A549 treated with Hydrocortisone at 1 μM for 4 hours (cell line): ENCODE results near the gene DYNC1I1. TPM values are rescaled to one million over a fixed set of nuclear protein-coding genes. Genes with fewer than 3 reads are reported as not detected.

Source experiments
- total RNA-seq: library from RNA; stranded (reverse); fragments of 200-300 nt; extraction: Qiagen RNA extraction; gene quantifications from 5 replicates; pipeline ENCODE4 v1.2.3, GENCODE V29; 2022

DYNC1I1 gene
- 0.06 to 0.32 TPM (median 0.21 TPM) in 4 of 5 replicates, not detected in the other for total RNA-seq

DNA sequence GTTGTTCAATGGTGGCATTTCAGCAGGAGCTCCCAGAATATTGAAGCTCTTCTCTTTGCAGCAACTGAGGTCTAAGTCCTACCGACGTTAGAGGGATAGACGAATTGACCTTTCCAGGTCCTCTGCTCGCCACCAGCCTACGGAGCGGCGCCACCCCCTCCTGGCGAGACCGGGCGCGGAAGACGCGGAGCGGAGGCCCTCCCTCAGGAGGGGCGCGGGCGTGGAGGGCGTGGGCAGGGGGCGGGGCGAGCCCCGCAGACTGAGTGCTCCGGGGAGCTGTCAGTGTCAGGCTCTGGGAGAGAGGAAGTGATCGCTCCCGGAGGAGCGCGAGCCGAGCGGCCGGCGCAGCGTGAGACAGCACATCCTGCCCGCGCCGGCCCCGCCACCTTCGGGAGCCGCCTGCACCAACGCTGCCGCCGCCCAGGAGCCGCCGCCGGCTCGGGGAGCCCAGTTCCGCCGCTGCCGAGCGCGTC lies at the start of gene DYNC1I1:
TSS of gene DYNC1I1 (plus strand) at position 257 of the 473 bp plus-strand sequence. CDS start 32,176 bp downstream, outside the sequence.

Other genes with a start within 250 kb of the DYNC1I1 start
- 19.8 to 29.9 TPM (median 26.9 TPM) in 5 replicates for gene PDK4, start 176.0 kb upstream of the DYNC1I1 start, total RNA-seq